ENCODE measurements around the gene ENPEP.

GRCh38 chr4:110613745-110614144, 137.8 kb downstream of the ENPEP start:
- TF ChIP-seq, protein P1, sequence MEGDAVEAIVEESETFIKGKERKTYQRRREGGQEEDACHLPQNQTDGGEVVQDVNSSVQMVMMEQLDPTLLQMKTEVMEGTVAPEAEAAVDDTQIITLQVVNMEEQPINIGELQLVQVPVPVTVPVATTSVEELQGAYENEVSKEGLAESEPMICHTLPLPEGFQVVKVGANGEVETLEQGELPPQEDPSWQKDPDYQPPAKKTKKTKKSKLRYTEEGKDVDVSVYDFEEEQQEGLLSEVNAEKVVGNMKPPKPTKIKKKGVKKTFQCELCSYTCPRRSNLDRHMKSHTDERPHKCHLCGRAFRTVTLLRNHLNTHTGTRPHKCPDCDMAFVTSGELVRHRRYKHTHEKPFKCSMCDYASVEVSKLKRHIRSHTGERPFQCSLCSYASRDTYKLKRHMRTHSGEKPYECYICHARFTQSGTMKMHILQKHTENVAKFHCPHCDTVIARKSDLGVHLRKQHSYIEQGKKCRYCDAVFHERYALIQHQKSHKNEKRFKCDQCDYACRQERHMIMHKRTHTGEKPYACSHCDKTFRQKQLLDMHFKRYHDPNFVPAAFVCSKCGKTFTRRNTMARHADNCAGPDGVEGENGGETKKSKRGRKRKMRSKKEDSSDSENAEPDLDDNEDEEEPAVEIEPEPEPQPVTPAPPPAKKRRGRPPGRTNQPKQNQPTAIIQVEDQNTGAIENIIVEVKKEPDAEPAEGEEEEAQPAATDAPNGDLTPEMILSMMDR (optimal IDR thresholded peaks at IDR 0.05 in 1 of 3, IDR thresholded peaks at IDR 0.05 in 1 of 3, conservative IDR thresholded peaks at IDR 0.05 in 1 of 3; ENCODE audit: extremely low read depth in 1 of 3, insufficient read depth in 2 of 3, low read length in 3 of 3), result no peak
- no peak for TF ChIP-seq EZH2 (IDR thresholded peaks at IDR 0.05; ENCODE audit: low read length)
